ENCODE results near the gene AGMO. TPM values are rescaled to one million over a fixed set of nuclear protein-coding genes. Genes with fewer than 3 reads are reported as not detected.

The AGMO gene
- total and polyA plus RNA-seq, 2 of the 8 experiments (the other 6 are each of a cell fraction or from before 2014, with no cell fraction given): 0.22 to 0.45 TPM

- Histone ChIP-seq H3K18ac (ENCODE audit: extremely low read depth, low read length) (no peak overlapping the region), H2BK5ac (ENCODE audit: low read depth, low read length) (no peak overlapping the region), H3K4me1 (replicated peaks in 1 of 4; ENCODE audit: control insufficient read depth in 3 of 4, insufficient read depth in 4 of 4, low read length in 3 of 4) (no peaks in the 10 kb centered on the region), H2BK120ac (replicated peaks; ENCODE audit: low read depth, low read length) (no peak overlapping the region), H3K4me2 (ENCODE audit: insufficient read depth in 1 of 2, low read depth in 2 of 2, low read length in 2 of 2) (no peak overlapping the region), H3K4ac (replicated peaks; ENCODE audit: insufficient read length, low read depth, low read length) (no peak overlapping the region), H3K27ac (ENCODE audit: low read depth, low read length) (no peak overlapping the region), H4K20me1 (replicated peaks in 1 of 2; ENCODE audit: control insufficient read depth in 1 of 2, insufficient read depth in 2 of 2, low read length in 2 of 2) (no peaks in the 10 kb centered on the region), H3K27me3 (replicated peaks in 1 of 4; ENCODE audit: control insufficient read depth in 3 of 4, extremely low read depth in 1 of 4, insufficient read depth in 3 of 4, low read length in 3 of 4) (no peaks in the 10 kb centered on the region), H3K36me3 (ENCODE audit: control insufficient read depth in 2 of 4, insufficient read depth in 4 of 4, low read length in 3 of 4) (no peaks in the 10 kb centered on the region), H3K4me3 (ENCODE audit: extremely low read depth in 1 of 4, insufficient read depth in 2 of 4, low read depth in 3 of 4, low read length in 4 of 4) (no peak overlapping the region), H2BK15ac (ENCODE audit: low read length) (no peak overlapping the region), H3K14ac (ENCODE audit: insufficient read length) (no peak overlapping the region), H4K91ac (replicated peaks; ENCODE audit: insufficient read length, low read length) (no peak overlapping the region), H3K23me2 (ENCODE audit: low read depth, low read length) (no peaks in the 10 kb centered on the region), H2BK12ac (ENCODE audit: low read depth, low read length) (no peak overlapping the region), H3K79me1 (ENCODE audit: low read depth, low read length) (no peaks in the 10 kb centered on the region), H4K5ac (ENCODE audit: insufficient read length, low read depth, low read length) (no peak overlapping the region), H4K8ac (ENCODE audit: extremely low read depth, insufficient read depth, low read length) (no peak overlapping the region), H3K23ac (ENCODE audit: insufficient read length) (no peak overlapping the region), H2AFZ (ENCODE audit: low read length) (no peak overlapping the region), H2BK20ac (ENCODE audit: low read length) (no peak overlapping the region), H3K9me3 (ENCODE audit: insufficient read depth in 2 of 2, low read depth in 1 of 2, low read length in 1 of 2) (no peaks in the 10 kb centered on the region), H3K9ac (replicated peaks in 1 of 4; ENCODE audit: extremely low read depth in 1 of 4, low read depth in 3 of 4, low read length in 3 of 4) (no peak overlapping the region), H3K79me2 (ENCODE audit: control insufficient read depth in 1 of 2, insufficient read depth in 2 of 2, low read length in 2 of 2) (no peaks in the 10 kb centered on the region), H2AK5ac (ENCODE audit: low read depth, low read length) (no peak overlapping the region), H3K56ac (replicated peaks; ENCODE audit: insufficient read length, low read depth, low read length) (no peak overlapping the region)
- no peak for DNase-seq (ENCODE audit: low read depth in 1 of 2, low spot score in 2 of 2)
- ChIA-PET POLR2A (ENCODE audit: partially characterized antibody) (no interaction called here), CTCF (ENCODE audit: partially characterized antibody) (no interaction called here)
- no peak for FAIRE-seq
- 97% methylated on average over 2 of the region's 2 CpGs; no CpG with 5 or more reads in 1 of the 2 experiments for WGBS, 2 experiments (ENCODE audit: extremely low coverage in 1 of 2, insufficient coverage in 1 of 2, insufficient read length in 1 of 2, insufficient replicate concordance in 2 of 2, low coverage in 1 of 2, low lambda C conversion rate in 2 of 2, missing lambda C conversion rate in 1 of 2)
- no peak for TF ChIP-seq USF2 (IDR thresholded peaks at IDR 0.05; ENCODE audit: low read length)
- TF ChIP-seq PHF8 (conservative IDR thresholded peaks at IDR 0.05; ENCODE audit: low read depth, low read length): no peak
- no peak for TF ChIP-seq SP4 (IDR thresholded peaks at IDR 0.05; ENCODE audit: low read length)
- TF ChIP-seq E2F6 (IDR thresholded peaks at IDR 0.05): no peak
- no peak for TF ChIP-seq GTF2F1 (IDR thresholded peaks at IDR 0.05; ENCODE audit: borderline replicate concordance, low read depth, low read length)
- no peak for TF ChIP-seq TEAD4 (IDR thresholded peaks at IDR 0.05; ENCODE audit: low read depth, low read length)
- TF ChIP-seq JUN (IDR thresholded peaks at IDR 0.05; ENCODE audit: low read depth, low read length): no peak
- TF ChIP-seq POLR2A (IDR thresholded peaks at IDR 0.05; ENCODE audit: control extremely low read depth in 1 of 2, low read depth in 2 of 2, low read length in 2 of 2): no peak
Observed at GRCh38 chr7:15567652-15568051, 5.8 kb upstream of the AGMO start.
